ENCODE data around the gene BDH1. TPM values are rescaled to one million over a fixed set of nuclear protein-coding genes. Genes with fewer than 3 reads are reported as not detected.
"Not testable (repeated sequence)": the region's sequence is repeated elsewhere in the genome, so short reads cannot be mapped to it uniquely, and the experiment has no call there.

Gene BDH1
- total RNA-seq, 2 donors from 2014 or later, result 3.1 to 3.4 TPM

DNA sequence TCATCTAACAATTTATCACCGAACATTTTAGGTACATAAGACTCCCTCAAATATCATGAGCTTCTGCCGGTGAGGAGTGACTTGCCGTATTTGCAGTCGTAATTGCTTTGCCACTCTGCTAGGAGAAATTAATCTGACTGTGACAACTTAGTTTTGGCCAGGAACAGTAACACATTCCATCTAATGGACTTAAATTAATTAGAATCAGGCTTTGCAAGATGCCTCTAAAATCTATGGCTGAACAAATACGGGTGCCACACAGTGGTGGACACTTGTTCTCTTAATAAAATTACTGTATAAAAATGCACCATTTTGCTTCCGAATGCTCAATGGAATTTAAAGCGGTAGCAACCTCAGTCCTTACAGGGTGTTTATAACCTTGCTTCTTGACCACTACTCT is 27.6 kb upstream of the BDH1 start:
- intact Hi-C loops (cut with DNase I), result no loop called here
- DNase-seq (ENCODE audit: low spot score), result no peak

DNA sequence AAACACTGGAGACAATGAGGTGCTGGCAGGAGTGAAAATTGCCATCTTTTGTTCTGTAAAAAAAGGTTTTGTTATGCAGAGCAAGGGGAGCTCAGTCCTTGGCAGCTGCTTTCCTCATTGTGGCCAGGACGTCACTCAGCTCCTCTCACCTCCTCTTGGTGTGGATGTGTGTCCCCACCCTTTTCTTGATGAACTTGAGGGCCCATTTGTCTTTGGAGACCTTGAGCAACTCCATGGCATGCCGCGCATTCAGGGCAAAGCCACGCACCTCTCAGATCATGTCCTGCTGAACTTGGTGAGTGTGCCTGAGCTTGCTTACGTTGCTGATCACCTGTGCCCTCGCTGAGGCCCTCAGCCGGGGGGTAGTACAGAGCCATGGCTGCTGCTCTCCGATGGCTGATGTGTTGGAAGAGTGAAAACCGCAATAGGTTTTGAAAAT is 24.5 kb upstream of the BDH1 start:
- intact Hi-C loops (cut with DNase I), result no loop called here
- no peak for DNase-seq (ENCODE audit: low spot score)

- intact Hi-C loops (cut with DNase I), result no loop called here
Measured at GRCh38 chr3:197578376-197578775, 22.6 kb upstream of the BDH1 start.

DNA sequence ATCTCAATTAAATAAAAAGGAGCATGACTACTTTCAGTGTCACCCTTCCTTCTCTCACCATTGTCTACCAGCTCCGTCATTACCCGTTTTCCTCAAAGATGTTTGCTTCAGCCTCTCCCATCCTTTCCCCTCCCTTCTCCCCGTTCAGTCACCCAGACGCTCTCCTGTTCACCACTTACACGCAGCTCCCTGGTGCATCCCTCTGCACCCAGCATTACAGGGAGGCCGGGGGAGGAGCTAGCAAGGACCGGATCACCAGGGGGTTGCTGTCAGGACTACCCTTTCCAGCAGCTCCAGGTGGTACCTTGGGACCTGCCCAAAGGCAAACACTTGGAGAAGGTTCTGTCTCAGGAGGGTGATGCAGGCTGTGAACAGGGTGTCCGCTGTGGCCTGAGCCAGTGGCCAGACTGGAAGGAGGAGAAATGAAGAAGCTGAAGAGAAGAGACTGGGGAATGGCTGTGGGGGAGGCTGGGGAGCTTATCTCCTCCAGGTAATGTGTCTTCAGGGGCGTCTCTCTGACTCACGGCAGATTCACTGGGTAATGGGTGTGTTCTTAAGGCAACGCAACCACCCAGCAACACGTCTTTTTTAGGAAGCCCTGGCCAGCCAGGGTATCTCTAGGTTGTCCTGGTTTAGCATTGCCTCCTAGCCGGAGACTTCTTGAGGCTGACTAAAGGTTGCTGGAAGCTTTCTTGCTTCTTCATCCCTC is 21.8 kb upstream of the BDH1 start:
- no peak for DNase-seq (ENCODE audit: low spot score)
- intact Hi-C loops (cut with DNase I), result no loop called here

More at GRCh38 chr3:197578376-197578775, 22.6 kb upstream of the BDH1 start:
- no peak for DNase-seq (ENCODE audit: low spot score)

- no peak for DNase-seq (ENCODE audit: low spot score)
- intact Hi-C loops (cut with DNase I), result no loop called here
Measured at GRCh38 chr3:197576838-197577237, 21.1 kb upstream of the BDH1 start.

DNA sequence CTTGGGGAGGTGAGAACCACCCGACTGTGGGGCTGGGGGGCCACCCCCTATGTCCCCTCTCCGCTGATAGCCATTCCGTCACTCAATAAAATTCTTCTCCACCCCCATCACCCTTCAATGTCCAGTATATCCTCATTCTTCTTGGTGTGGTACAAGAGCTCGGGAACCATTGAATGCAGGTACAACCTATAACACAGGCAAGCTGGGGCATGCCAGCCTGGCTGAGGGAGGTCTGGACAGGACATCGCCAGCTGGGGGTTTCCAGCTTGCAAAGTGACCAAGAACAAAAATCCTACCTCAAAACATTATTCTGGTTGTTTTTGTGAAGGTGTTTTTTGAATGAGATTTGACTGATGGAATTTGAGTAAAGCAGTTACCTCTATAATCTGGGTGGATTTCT is 19.6 kb upstream of the BDH1 start:
- intact Hi-C loops (cut with DNase I), result no loop called here
- no peak for DNase-seq (ENCODE audit: low spot score)

- DNase-seq (ENCODE audit: low spot score); intact Hi-C loops (cut with DNase I): not testable (repeated sequence)
Measured at GRCh38 chr3:197574396-197574991, 18.7 kb upstream of the BDH1 start.

DNA sequence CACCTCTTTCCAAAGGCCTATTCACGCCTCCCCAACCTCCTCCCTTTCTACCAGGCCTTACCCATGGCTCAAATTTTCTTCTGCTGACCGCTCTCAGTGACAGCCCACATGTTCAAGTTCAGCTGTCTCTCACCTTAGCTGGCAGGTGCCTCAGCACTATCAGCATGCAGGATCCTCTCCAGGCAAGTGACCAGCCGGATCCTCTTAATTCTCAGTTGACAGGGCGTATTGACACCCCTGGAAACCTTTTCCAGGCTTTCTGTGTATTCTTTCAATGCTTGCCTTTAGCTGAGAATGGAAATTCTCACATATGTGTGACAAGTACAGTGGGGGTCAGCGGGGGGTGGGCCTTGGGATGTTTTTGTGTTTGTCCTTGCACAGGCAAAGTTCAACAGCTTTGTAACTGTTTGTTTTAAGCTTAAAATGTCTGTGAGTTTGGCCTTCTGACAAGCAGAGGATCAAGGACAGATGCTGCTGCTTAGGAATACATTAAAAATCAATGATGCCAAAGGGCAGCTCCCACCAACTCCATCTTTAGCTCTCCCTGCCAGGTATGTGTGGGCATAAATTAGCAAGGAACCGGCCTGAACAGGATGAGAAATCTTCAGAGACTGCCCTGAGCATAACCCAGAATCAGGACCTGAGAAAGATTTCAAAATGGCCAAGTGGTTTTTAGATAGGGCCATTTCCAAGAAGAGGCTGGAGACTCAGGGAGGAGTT is 17.4 kb upstream of the BDH1 start:
- no peak for DNase-seq (ENCODE audit: low spot score)
- intact Hi-C loops (cut with DNase I), result no loop called here

DNA sequence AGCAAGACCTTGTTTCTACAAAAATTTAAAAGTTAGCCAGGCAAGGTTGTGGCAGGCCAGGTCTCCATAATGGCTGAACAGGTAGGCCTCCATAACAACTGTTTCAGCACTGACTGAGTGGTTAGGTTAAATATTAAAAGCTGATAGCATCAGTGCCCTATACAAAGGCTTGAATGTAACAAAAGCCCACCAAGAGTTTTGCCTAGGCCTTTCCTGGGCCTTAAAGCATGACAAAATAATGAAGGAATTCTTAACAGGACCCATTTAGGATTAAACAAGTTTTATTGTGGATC is 16.1 kb upstream of the BDH1 start:
- intact Hi-C loops (cut with DNase I); DNase-seq (ENCODE audit: low spot score): not testable (repeated sequence)

GRCh38 chr3:197571074-197571879 is 15.5 kb upstream of the BDH1 start:
- intact Hi-C loops (cut with DNase I); DNase-seq (ENCODE audit: low spot score): not testable (repeated sequence)

DNA sequence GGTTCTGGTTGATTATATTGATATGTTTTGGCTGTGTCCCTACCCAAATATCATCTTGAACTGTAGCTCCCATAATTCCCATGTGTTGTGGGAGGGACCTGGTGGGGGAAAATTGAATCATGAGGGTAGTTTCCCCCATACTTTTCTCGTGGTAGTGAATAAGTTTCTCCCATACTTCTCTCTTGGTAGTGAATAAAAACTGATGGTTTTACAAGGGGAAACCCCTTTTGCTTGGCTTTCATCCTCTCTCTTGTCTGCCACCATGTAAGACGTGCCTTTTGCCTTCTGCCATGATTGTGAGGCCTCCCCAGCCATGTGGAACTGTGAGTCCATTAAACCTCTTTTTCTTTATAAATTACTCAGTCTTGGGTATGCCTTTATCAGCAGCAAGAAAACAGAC is 13.7 kb upstream of the BDH1 start:
- DNase-seq (ENCODE audit: low spot score); intact Hi-C loops (cut with DNase I): not testable (repeated sequence)

- intact Hi-C loops (cut with DNase I), result no loop called here
- no peak for DNase-seq (ENCODE audit: low spot score)
Measured at GRCh38 chr3:197567904-197568681, 12.3 kb upstream of the BDH1 start.

DNA sequence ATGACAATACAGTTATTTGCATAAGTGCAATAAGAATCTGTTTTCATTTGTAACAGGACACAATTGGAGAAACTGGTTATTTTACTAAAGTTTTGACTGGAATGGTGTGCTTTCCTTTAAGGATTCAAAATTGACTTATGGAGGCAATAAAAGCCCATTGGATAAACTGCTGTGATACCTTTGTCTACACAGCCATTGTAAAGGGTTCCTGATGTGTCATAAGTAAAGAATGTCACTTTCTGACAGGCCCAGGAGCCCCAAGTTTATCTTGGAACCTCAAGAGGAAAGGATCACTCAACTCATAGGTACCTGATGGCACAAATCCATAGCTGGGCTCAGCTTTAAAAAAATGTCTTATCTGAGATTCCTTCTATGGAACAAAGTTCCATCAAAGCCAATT is 10.4 kb upstream of the BDH1 start:
- DNase-seq (ENCODE audit: low spot score); intact Hi-C loops (cut with DNase I): not testable (repeated sequence)

GRCh38 chr3:197564097-197564843 is 8.5 kb upstream of the BDH1 start:
- intact Hi-C loops (cut with DNase I), result no loop called here
- DNase-seq (ENCODE audit: low spot score), result no peak

GRCh38 chr3:197562398-197563251 is 6.9 kb upstream of the BDH1 start:
- no peak for DNase-seq (ENCODE audit: low spot score)
- intact Hi-C loops (cut with DNase I), result no loop called here

DNA sequence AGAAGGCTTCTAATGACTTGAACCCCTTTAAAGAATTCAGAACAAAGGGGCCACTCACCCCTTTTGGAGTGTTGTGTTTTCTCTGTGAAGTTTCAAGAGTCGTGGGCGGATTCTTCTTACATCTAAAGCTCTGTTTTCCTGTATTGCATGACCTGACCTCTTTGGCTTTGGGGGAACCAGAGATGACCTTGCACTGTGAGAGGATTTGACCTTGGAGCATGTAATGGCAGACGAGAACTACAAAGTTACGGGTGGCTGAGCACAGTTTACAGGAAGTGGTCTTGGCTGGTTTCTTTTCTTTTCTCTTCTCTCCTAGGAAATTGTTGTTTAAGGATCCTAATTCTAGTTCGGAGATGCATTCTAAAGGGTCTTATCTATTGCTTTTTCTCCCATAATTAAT is 6.2 kb upstream of the BDH1 start:
- no peak for DNase-seq (ENCODE audit: low spot score)
- intact Hi-C loops (cut with DNase I), result no loop called here

DNA sequence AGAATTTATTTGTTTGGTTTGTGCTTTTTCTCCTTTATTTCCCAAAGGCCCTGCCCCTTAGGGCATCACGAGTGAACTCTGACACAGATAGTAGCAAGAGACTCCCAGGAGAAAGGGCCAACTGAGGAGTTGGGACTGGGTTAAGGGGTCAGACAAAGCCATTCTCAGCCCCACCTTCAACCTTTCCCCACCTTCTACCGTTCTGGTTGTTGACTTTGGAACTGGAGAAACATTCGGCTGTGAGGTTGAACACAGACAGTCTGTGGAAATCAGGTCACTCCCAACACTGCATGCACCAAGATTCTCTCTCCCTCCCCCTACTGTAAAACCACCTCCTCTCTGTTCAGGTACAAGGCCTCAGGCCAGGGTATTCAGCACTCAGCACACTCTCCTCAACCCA is 3.9 kb upstream of the BDH1 start:
- DNase-seq (ENCODE audit: low spot score), result no peak
- intact Hi-C loops (cut with DNase I), result no loop called here
